K562 (cell line): ENCODE results near the gene RASL11A. TPM values are rescaled to one million over a fixed set of nuclear protein-coding genes. Genes with fewer than 3 reads are reported as not detected.

Experiments used
- ATAC-seq: fragments of 200-7000 bp; cut with Tn5 transposase; 3 replicates; pipeline ENCODE4 v1.9.1; 2020; ENCODE audit warnings: moderate library complexity
- BruUV-seq: library from RNA; stranded (reverse); fragments of 400-500 nt; replicated peaks from 2 replicates; lab custom pipeline; 2021; lab: Mats Ljungman, UMichigan
- CTCF ChIA-PET: fragments of 300-600 bp; formaldehyde crosslinking; extraction: SDS; loops from one replicate; lab custom pipeline; 2021; ENCODE audit warnings: low intra/inter-chr PET ratio; lab: Yijun Ruan, JAX
- POLR2A ChIA-PET: fragments of 300-600, 350-650 bp; sonication (Branson Sonifier 250); formaldehyde crosslinking; extraction: SDS; loops from one replicate; lab custom pipeline; 2021; ENCODE audit warnings: antibody characterized with exemption, inconsistent platforms; lab: Yijun Ruan, JAX
- DNase-seq, 4 experiments: peaks; one replicate each; pipeline versions ENCODE4 v3.0.0 to v3.0.0-alpha.2; 2011 to 2018; ENCODE audit warnings: low spot score in 3 of 4, mixed read lengths in 3 of 4; ENCODE audit errors: extremely low read depth in 1 of 4
- FAIRE-seq: peaks from 2 replicates; lab custom pipeline; 2011; peaks lifted over from hg19 to GRCh38; lab: Jason Lieb, UNC
- H2AFZ ChIP-seq: 2 replicates; pipeline ENCODE4 v1.6.0; 2011; ENCODE audit warnings: low read depth, low read length, control low read depth, inconsistent platforms
- H3K27ac ChIP-seq: fragments of 200-600 bp; 3 replicates; pipeline ENCODE4 v1.8.0; 2011; ENCODE audit warnings: low read depth, mild to moderate bottlenecking, control low read depth, inconsistent platforms, low read length, moderate library complexity, mixed read lengths; ENCODE audit errors: extremely low read depth
- H3K27me3 ChIP-seq, 2 experiments: fragments of 300-600 bp in 1 of 2; 2 replicates in 1 of 2; 3 replicates in 1 of 2; pipeline versions ENCODE4 v1.6.0 to v1.8.0; 2011; ENCODE audit warnings: inconsistent platforms in 2 of 2, low read length in 2 of 2, mild to moderate bottlenecking in 1 of 2, mixed read lengths in 1 of 2, moderate library complexity in 1 of 2; ENCODE audit not compliant: control insufficient read depth in 2 of 2, insufficient read depth in 2 of 2
- H3K36me3 ChIP-seq: fragments of 300-600 bp; 3 replicates; pipeline ENCODE4 v1.8.0; 2011; ENCODE audit warnings: mild to moderate bottlenecking, low read length, inconsistent platforms; ENCODE audit not compliant: control insufficient read depth, insufficient read depth
- H3K4me1 ChIP-seq, 2 experiments: fragments of 200-600 bp in 1 of 2; replicated peaks in 1 of 2; 2 replicates in 1 of 2; 3 replicates in 1 of 2; pipeline versions ENCODE4 v1.5.1 to v1.8.0; 2011; ENCODE audit warnings: inconsistent platforms in 2 of 2, low read length in 2 of 2, mild to moderate bottlenecking in 1 of 2, mixed read lengths in 1 of 2, moderate library complexity in 1 of 2; ENCODE audit not compliant: control insufficient read depth in 2 of 2, insufficient read depth in 2 of 2
- H3K4me2 ChIP-seq: 2 replicates; pipeline ENCODE4 v1.6.1; 2011; ENCODE audit warnings: low read length, control low read depth, inconsistent platforms, mixed read lengths; ENCODE audit not compliant: insufficient read depth
- H3K4me3 ChIP-seq: fragments of 200-600 bp; sonication (generic), shearing (Covaris generic); 2 replicates; pipeline ENCODE4 v1.5.1; 2016; ENCODE audit warnings: control low read depth, inconsistent platforms
- H3K79me2 ChIP-seq: fragments of 200-600 bp; 3 replicates; pipeline ENCODE4 v1.8.0; 2011; ENCODE audit warnings: low read length, inconsistent platforms; ENCODE audit not compliant: control insufficient read depth, insufficient read depth
- H3K9ac ChIP-seq, 2 experiments: 2 replicates each; pipeline versions ENCODE4 v1.6.0 to v1.6.1; 2011; ENCODE audit warnings: low read depth in 2 of 2, low read length in 2 of 2, control low read depth in 1 of 2, inconsistent platforms in 1 of 2, mild to moderate bottlenecking in 1 of 2, mixed read lengths in 1 of 2; ENCODE audit not compliant: insufficient read depth in 1 of 2
- H3K9me1 ChIP-seq: one replicate; pipeline ENCODE4 v1.6.0; 2011; ENCODE audit warnings: inconsistent platforms, mild to moderate bottlenecking, low read length, moderate library complexity; ENCODE audit not compliant: control insufficient read depth, insufficient read depth
- H3K9me3 ChIP-seq: replicated peaks from 2 replicates; pipeline ENCODE4 v1.5.1; 2011; ENCODE audit warnings: low read depth, low read length, inconsistent platforms; ENCODE audit not compliant: control insufficient read depth, insufficient read depth
- H4K20me1 ChIP-seq: replicated peaks from 2 replicates; pipeline ENCODE4 v1.6.1; 2011; ENCODE audit warnings: low read length, inconsistent platforms, mixed read lengths; ENCODE audit not compliant: control insufficient read depth, insufficient read depth
- GABPB2 ChIP-seq: fragments of 250-450 bp; sonication (Bioruptor Pico); conservative IDR thresholded peaks from 2 replicates; pipeline ENCODE4 v1.5.1; 2021; ENCODE audit warnings: mild to moderate bottlenecking
- MAFG ChIP-seq: fragments of 450-650 bp; conservative IDR thresholded peaks from 2 replicates; pipeline ENCODE4 v1.6.1; 2016; ENCODE audit warnings: missing genetic modification characterization, missing compliant biosample characterization
- OTX1 ChIP-seq: fragments of 450-650 bp; formaldehyde crosslinking; IDR thresholded peaks from 2 replicates; pipeline ENCODE4 v1.4.0; 2022; ENCODE audit warnings: mild to moderate bottlenecking
- ZNF75A ChIP-seq: fragments of 450-650 bp; formaldehyde crosslinking; IDR thresholded peaks from 2 replicates; pipeline ENCODE4 v1.4.0; 2020; ENCODE audit warnings: mild to moderate bottlenecking
- ZNF830 ChIP-seq: fragments of 250-450 bp; sonication (Bioruptor Pico); IDR thresholded peaks from 2 replicates; pipeline ENCODE4 v1.5.0; 2021; ENCODE audit warnings: mild to moderate bottlenecking
- WGBS: fragments of 100-300 bp; shearing (Covaris generic); methylation state at CpG from one replicate; pipeline ENCODE4 v1.1.6; 2016; ENCODE audit warnings: low coverage, mixed read lengths; ENCODE audit not compliant: insufficient coverage; ENCODE audit errors: missing lambda C conversion rate; 5-methylcytosine and 5-hydroxymethylcytosine counted together
- in situ Hi-C: fragments of 300-500 bp; cut with MboI; formaldehyde crosslinking; loops from 4 replicates; pipeline ENCODE4 v1.15.0; 2018; ENCODE audit warnings: inconsistent platforms, mixed read lengths
- intact Hi-C: fragments of 100-400 bp; cut with micrococcal nuclease; formaldehyde crosslinking; loops from 2 replicates; pipeline ENCODE4 v1.14.2; 2022
- polyA plus RNA-seq, 8 experiments: library from polyadenylated mRNA; depleted of rRNA in 4 of 8; stranded (reverse) in 5 of 8; unstranded in 3 of 8; fragments of >200 nt; fragmentation: Nextera tagmentation in 2 of 8; fragmentation: Illumina TruSeq in 1 of 8; extraction: Ambion mirVana in 2 of 8; extraction: Trizol in 1 of 8; gene quantifications; 2 replicates each; pipeline versions ENCODE4 v1.2.1 to v1.2.3, GENCODE V29; 2011 to 2014; ENCODE audit warnings: inconsistent platforms in 1 of 8, missing spikeins in 1 of 8
- total RNA-seq, 7 experiments: library from RNA; depleted of rRNA in 6 of 7; stranded (reverse); fragments of >200 nt in 6 of 7; fragmentation: Illumina TruSeq in 2 of 7; extraction: Trizol in 2 of 7; gene quantifications; 2 replicates each; pipeline versions ENCODE4 v1.2.1 to v1.2.3, GENCODE V29; 2011 to 2021; ENCODE audit warnings: low replicate concordance in 1 of 7
- TF ChIP-seq, protein P1 (sequence below): fragments of 200-400 bp; formaldehyde crosslinking; IDR thresholded peaks from 2 replicates; pipeline ENCODE4 v1.6.1; 2017; ENCODE audit warnings: mild to moderate bottlenecking, low read depth, low read length, moderate library complexity

RASL11A gene
- total and polyA plus RNA-seq, 9 of the 15 experiments (the other 6 are each of a cell fraction or from before 2014, with no cell fraction given) = 0.11 to 2.2 (median 1.5) TPM; not detected in 1

DNA sequence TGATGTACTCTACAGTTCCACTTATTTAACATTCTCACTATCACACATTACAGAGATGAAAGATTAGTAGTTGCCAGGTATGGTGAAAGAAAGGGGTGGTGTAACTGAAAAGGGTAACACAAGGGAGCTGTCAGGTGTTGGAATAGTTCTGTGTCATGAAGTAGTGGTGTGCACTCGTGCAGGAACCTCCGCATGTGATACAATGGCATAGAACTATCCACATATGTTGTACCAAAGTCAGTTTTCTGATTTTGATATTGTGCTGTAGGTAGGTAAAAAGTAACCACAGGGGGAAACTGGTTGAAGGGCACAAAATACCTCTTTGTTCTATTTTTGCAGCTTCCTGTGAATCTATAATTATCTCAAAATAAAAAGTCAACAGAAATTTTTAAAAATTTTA is 43.6 kb upstream of the RASL11A start:
- Histone ChIP-seq H3K79me2 (no peaks in the 10 kb centered on the region), H3K9ac (no peak overlapping the region), H3K9me1 (no peaks in the 10 kb centered on the region), H3K9me3 (no peaks in the 10 kb centered on the region), H3K27me3 (no peaks in the 10 kb centered on the region), H3K27ac (no peak overlapping the region), H3K4me2 (no peak overlapping the region), H3K4me3 (no peak overlapping the region), H3K36me3 (no peaks in the 10 kb centered on the region), H4K20me1 (no peaks in the 10 kb centered on the region), H2AFZ (no peak overlapping the region), H3K4me1 (no peaks in the 10 kb centered on the region; a peak in 1 of 5 replicates)
- no peak for DNase-seq
- no peak for ATAC-seq
- WGBS = 50% methylated on average over 2 of the region's 2 CpGs
- ChIA-PET POLR2A (no interaction called here), CTCF (no interaction called here)
- FAIRE-seq = no peak
- intact Hi-C loops (no loop called here), in situ Hi-C loops (no loop called here)
- BruUV-seq = no TSS peak
- TF ChIP-seq ZNF830 (no peak), OTX1 (CRISPR knock-in tag) (no peak), ZNF75A (CRISPR knock-in tag) (no peak), MAFG (tag) (no peak), GABPB2 (CRISPR knock-in tag) (no peak)
- TF ChIP-seq, protein P1, sequence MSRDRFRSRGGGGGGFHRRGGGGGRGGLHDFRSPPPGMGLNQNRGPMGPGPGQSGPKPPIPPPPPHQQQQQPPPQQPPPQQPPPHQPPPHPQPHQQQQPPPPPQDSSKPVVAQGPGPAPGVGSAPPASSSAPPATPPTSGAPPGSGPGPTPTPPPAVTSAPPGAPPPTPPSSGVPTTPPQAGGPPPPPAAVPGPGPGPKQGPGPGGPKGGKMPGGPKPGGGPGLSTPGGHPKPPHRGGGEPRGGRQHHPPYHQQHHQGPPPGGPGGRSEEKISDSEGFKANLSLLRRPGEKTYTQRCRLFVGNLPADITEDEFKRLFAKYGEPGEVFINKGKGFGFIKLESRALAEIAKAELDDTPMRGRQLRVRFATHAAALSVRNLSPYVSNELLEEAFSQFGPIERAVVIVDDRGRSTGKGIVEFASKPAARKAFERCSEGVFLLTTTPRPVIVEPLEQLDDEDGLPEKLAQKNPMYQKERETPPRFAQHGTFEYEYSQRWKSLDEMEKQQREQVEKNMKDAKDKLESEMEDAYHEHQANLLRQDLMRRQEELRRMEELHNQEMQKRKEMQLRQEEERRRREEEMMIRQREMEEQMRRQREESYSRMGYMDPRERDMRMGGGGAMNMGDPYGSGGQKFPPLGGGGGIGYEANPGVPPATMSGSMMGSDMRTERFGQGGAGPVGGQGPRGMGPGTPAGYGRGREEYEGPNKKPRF = no peak
